ENCODE results near the gene C1orf210. TPM values are rescaled to one million over a fixed set of nuclear protein-coding genes. Genes with fewer than 3 reads are reported as not detected.

C1orf210 gene
- polyA plus RNA-seq, 2 of the 4 experiments (the other 2 are of a cell fraction): not detected

GRCh38 chr1:43234267-43234666, 51.1 kb downstream of the C1orf210 start:
- Histone ChIP-seq H3K9me3 (no peaks in the 10 kb centered on the region), H3K4me2 (no peak overlapping the region), H3K27ac (no peak overlapping the region), H3K4me1 (peaks cover 9% of the 10 kb centered on the region; the same call in 1 of the 3 replicates), H3K4me3 (no peak overlapping the region)
- ChIA-PET POLR2A (interaction anchor here (0.6 kb wide), 1 partner anchor 124 kb away, joined by 4 read pairs; the partner anchor contains the start of gene CDC20), CTCF (interaction anchor here (1.0 to 3.4 kb wide), 2 partner anchors 134 to 181 kb away, joined by 3 to 15 read pairs; no protein-coding TSS in a partner anchor)
- no peak for FAIRE-seq
- no peak for ATAC-seq
- TF ChIP-seq TP53 (CRISPR knock-in tag; IDR thresholded peaks at IDR 0.05): no peak
- no peak for TF ChIP-seq CBX8 (IDR thresholded peaks at IDR 0.05)
- TF ChIP-seq MAX (IDR thresholded peaks at IDR 0.05): no peak
- TF ChIP-seq CBX2 (IDR thresholded peaks at IDR 0.05; ENCODE audit: borderline replicate concordance, low read depth): no peak
- TF ChIP-seq RCOR1 (IDR thresholded peaks at IDR 0.05; ENCODE audit: low read depth, low read length): no peak
- TF ChIP-seq, protein P1, sequence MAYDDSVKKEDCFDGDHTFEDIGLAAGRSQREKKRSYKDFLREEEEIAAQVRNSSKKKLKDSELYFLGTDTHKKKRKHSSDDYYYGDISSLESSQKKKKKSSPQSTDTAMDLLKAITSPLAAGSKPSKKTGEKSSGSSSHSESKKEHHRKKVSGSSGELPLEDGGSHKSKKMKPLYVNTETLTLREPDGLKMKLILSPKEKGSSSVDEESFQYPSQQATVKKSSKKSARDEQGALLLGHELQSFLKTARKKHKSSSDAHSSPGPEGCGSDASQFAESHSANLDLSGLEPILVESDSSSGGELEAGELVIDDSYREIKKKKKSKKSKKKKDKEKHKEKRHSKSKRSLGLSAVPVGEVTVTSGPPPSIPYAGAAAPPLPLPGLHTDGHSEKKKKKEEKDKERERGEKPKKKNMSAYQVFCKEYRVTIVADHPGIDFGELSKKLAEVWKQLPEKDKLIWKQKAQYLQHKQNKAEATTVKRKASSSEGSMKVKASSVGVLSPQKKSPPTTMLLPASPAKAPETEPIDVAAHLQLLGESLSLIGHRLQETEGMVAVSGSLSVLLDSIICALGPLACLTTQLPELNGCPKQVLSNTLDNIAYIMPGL (CRISPR knock-in tag; IDR thresholded peaks at IDR 0.05; ENCODE audit: borderline replicate concordance): no peak
- TF ChIP-seq EHMT2 (IDR thresholded peaks at IDR 0.05; ENCODE audit: low read depth): no peak
- no peak for TF ChIP-seq FOXS1 (CRISPR knock-in tag; IDR thresholded peaks at IDR 0.05)
- TF ChIP-seq E2F6 (IDR thresholded peaks at IDR 0.05; ENCODE audit: borderline replicate concordance, low read depth): no peak
- no peak for TF ChIP-seq EP300 (IDR thresholded peaks at IDR 0.05)
- no peak for TF ChIP-seq EHF (CRISPR knock-in tag; IDR thresholded peaks at IDR 0.05)
- TF ChIP-seq TFCP2L1 (CRISPR knock-in tag; IDR thresholded peaks at IDR 0.05): no peak
- no peak for TF ChIP-seq PHF8 (IDR thresholded peaks at IDR 0.05; ENCODE audit: borderline replicate concordance, low read depth)
- TF ChIP-seq USF2 (IDR thresholded peaks at IDR 0.05): no peak
- no peak for TF ChIP-seq HOXB5 (CRISPR knock-in tag; IDR thresholded peaks at IDR 0.05)
- TF ChIP-seq POLR2AphosphoS2 (conservative IDR thresholded peaks at IDR 0.05; ENCODE audit: low read length): no peak
- TF ChIP-seq SREBF2 (IDR thresholded peaks at IDR 0.05): no peak
- DNase-seq (ENCODE audit: low read depth in 1 of 2, low spot score in 1 of 2): no peak
- 95% methylated on average over 17 of the region's 17 CpGs for WGBS (ENCODE audit: missing lambda C conversion rate)

- CTCF ChIA-PET: interaction anchor here (0.6 to 3.4 kb wide), 2 partner anchors 181 to 476 kb away, joined by 3 to 15 read pairs; no protein-coding TSS in a partner anchor
- no peak for ATAC-seq
- no peak overlapping the region for H3K4me3 ChIP-seq
- no peak overlapping the region for H3K27ac ChIP-seq
- no peak for FAIRE-seq
- no peak overlapping the region for H3K4me2 ChIP-seq
- TF ChIP-seq MAZ (IDR thresholded peaks at IDR 0.05; ENCODE audit: borderline replicate concordance, low read depth, low read length) (no peak), RAD21 (conservative IDR thresholded peaks at IDR 0.05 in 1 of 2, IDR thresholded peaks at IDR 0.05 in 1 of 2) (no peak), JUNB (IDR thresholded peaks at IDR 0.05) (no peak), USF2 (IDR thresholded peaks at IDR 0.05) (no peak), HOXA7 (CRISPR knock-in tag; IDR thresholded peaks at IDR 0.05) (no peak), POLR2AphosphoS2 (conservative IDR thresholded peaks at IDR 0.05; ENCODE audit: low read length) (no peak), FOSB (CRISPR knock-in tag; IDR thresholded peaks at IDR 0.05) (no peak), RARB (CRISPR knock-in tag; IDR thresholded peaks at IDR 0.05) (no peak), KDM1A (IDR thresholded peaks at IDR 0.05; ENCODE audit: low read depth) (no peak), SMC3 (IDR thresholded peaks at IDR 0.05) (no peak), CHD2 (IDR thresholded peaks at IDR 0.05; ENCODE audit: low read length, partially characterized antibody) (no peak), HDAC2 (IDR thresholded peaks at IDR 0.05) (no peak), ZC3H11A (IDR thresholded peaks at IDR 0.05) (no peak), BHLHE40 (IDR thresholded peaks at IDR 0.05; ENCODE audit: low read depth, low read length) (no peak)
- TF ChIP-seq, protein P2, sequence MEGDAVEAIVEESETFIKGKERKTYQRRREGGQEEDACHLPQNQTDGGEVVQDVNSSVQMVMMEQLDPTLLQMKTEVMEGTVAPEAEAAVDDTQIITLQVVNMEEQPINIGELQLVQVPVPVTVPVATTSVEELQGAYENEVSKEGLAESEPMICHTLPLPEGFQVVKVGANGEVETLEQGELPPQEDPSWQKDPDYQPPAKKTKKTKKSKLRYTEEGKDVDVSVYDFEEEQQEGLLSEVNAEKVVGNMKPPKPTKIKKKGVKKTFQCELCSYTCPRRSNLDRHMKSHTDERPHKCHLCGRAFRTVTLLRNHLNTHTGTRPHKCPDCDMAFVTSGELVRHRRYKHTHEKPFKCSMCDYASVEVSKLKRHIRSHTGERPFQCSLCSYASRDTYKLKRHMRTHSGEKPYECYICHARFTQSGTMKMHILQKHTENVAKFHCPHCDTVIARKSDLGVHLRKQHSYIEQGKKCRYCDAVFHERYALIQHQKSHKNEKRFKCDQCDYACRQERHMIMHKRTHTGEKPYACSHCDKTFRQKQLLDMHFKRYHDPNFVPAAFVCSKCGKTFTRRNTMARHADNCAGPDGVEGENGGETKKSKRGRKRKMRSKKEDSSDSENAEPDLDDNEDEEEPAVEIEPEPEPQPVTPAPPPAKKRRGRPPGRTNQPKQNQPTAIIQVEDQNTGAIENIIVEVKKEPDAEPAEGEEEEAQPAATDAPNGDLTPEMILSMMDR (IDR thresholded peaks at IDR 0.05): no peak
- no peak for DNase-seq (ENCODE audit: low read depth in 1 of 2, low spot score in 1 of 2)
- POLR2A ChIA-PET: no interaction called here
- H3K9me3 ChIP-seq: no peaks in the 10 kb centered on the region
- WGBS (ENCODE audit: missing lambda C conversion rate): 85% methylated on average over 5 of the region's 5 CpGs
- H3K4me1 ChIP-seq: peaks cover 9% of the 10 kb centered on the region; the same call in 1 of the 3 replicates
Observed at GRCh38 chr1:43233631-43234030, 51.8 kb downstream of the C1orf210 start.
